Measurements from ENCODE around the gene FOXB1. TPM values are rescaled to one million over a fixed set of nuclear protein-coding genes. Genes with fewer than 3 reads are reported as not detected.

FOXB1 gene
- not detected in 2 replicates for total RNA-seq (2014; rRNA removed; shearing (Covaris generic))

- in situ Hi-C loops (cut with HindIII; ENCODE audit: low sequenced_read_pairs) = no loop called here
- no peak for DNase-seq (ENCODE audit: low spot score)
These were observed at the start of gene FOXB1 for GRCh38 chr15:60004009-60004845. Gene FOXB1 (plus strand): TSS chr15:60004311. CDS start chr15:60004964, 653 bp downstream.

- DNase-seq (ENCODE audit: low spot score) = no peak
- in situ Hi-C loops (cut with HindIII; ENCODE audit: low sequenced_read_pairs) = no loop called here
These were observed 45.8 kb upstream of the FOXB1 start for GRCh38 chr15:59958288-59958687.

GRCh38 chr15:59960318-59960717 is 43.8 kb upstream of the FOXB1 start:
- no peak for DNase-seq (ENCODE audit: low spot score)
- in situ Hi-C loops (cut with HindIII; ENCODE audit: low sequenced_read_pairs) = no loop called here

GRCh38 chr15:59963322-59963721 is 40.8 kb upstream of the FOXB1 start:
- in situ Hi-C loops (cut with HindIII; ENCODE audit: low sequenced_read_pairs) = no loop called here
- no peak for DNase-seq (ENCODE audit: low spot score)

- DNase-seq (ENCODE audit: low spot score) = no peak
- in situ Hi-C loops (cut with HindIII; ENCODE audit: low sequenced_read_pairs) = no loop called here
These were observed 40.2 kb upstream of the FOXB1 start for GRCh38 chr15:59963925-59964324.

GRCh38 chr15:59965741-59966140 is 38.4 kb upstream of the FOXB1 start:
- in situ Hi-C loops (cut with HindIII; ENCODE audit: low sequenced_read_pairs) = no loop called here
- no peak for DNase-seq (ENCODE audit: low spot score)

GRCh38 chr15:59966262-59966661 is 37.8 kb upstream of the FOXB1 start:
- no peak for DNase-seq (ENCODE audit: low spot score)
- in situ Hi-C loops (cut with HindIII; ENCODE audit: low sequenced_read_pairs) = no loop called here

GRCh38 chr15:59968314-59968713 is 35.8 kb upstream of the FOXB1 start:
- in situ Hi-C loops (cut with HindIII; ENCODE audit: low sequenced_read_pairs) = no loop called here
- DNase-seq (ENCODE audit: low spot score) = no peak

- in situ Hi-C loops (cut with HindIII; ENCODE audit: low sequenced_read_pairs) = no loop called here
- no peak for DNase-seq (ENCODE audit: low spot score)
These were observed 31.9 kb upstream of the FOXB1 start for GRCh38 chr15:59972241-59972640.

GRCh38 chr15:59976480-59977271 is 27.4 kb upstream of the FOXB1 start:
- in situ Hi-C loops (cut with HindIII; ENCODE audit: low sequenced_read_pairs) = no loop called here
- no peak for DNase-seq (ENCODE audit: low spot score)

GRCh38 chr15:59991834-59992233 is 12.3 kb upstream of the FOXB1 start:
- in situ Hi-C loops (cut with HindIII; ENCODE audit: low sequenced_read_pairs) = no loop called here
- no peak for DNase-seq (ENCODE audit: low spot score)

- no peak for DNase-seq (ENCODE audit: low spot score)
- in situ Hi-C loops (cut with HindIII; ENCODE audit: low sequenced_read_pairs) = no loop called here
These were observed 10.9 kb upstream of the FOXB1 start for GRCh38 chr15:59993041-59993750.

- in situ Hi-C loops (cut with HindIII; ENCODE audit: low sequenced_read_pairs) = no loop called here
- no peak for DNase-seq (ENCODE audit: low spot score)
These were observed 10.1 kb upstream of the FOXB1 start for GRCh38 chr15:59993950-59994401.

- no peak for DNase-seq (ENCODE audit: low spot score)
- in situ Hi-C loops (cut with HindIII; ENCODE audit: low sequenced_read_pairs) = no loop called here
These were observed 9.6 kb upstream of the FOXB1 start for GRCh38 chr15:59994526-59994887.

- in situ Hi-C loops (cut with HindIII; ENCODE audit: low sequenced_read_pairs) = no loop called here
- no peak for DNase-seq (ENCODE audit: low spot score)
These were observed 9.1 kb upstream of the FOXB1 start for GRCh38 chr15:59994888-59995557.

GRCh38 chr15:59995568-59996297 is 8.4 kb upstream of the FOXB1 start:
- DNase-seq (ENCODE audit: low spot score) = no peak
- in situ Hi-C loops (cut with HindIII; ENCODE audit: low sequenced_read_pairs) = no loop called here

- in situ Hi-C loops (cut with HindIII; ENCODE audit: low sequenced_read_pairs) = no loop called here
- DNase-seq (ENCODE audit: low spot score) = no peak
These were observed 7.6 kb upstream of the FOXB1 start for GRCh38 chr15:59996298-59997041.
